Ureter (tissue), 1 donor: Measurements from ENCODE around the gene DKK3. TPM values are rescaled to one million over a fixed set of nuclear protein-coding genes. Genes with fewer than 3 reads are reported as not detected.

ENCODE experiments used
- DNase-seq: peaks from one replicate; pipeline ENCODE4 v3.0.0-alpha.2; 2020; ENCODE audit warnings: low spot score
- total RNA-seq: library from RNA; stranded (reverse); gene quantifications from one replicate; pipeline ENCODE4 v1.2.4, GENCODE V29; 2023
- donor health status: DM: yes; HTN: yes; CAD: no.

DKK3 gene
- total RNA-seq, 1 donor from 2014 or later = 74.6 TPM

GRCh38 chr11:11946180-11946579, 62.2 kb downstream of the DKK3 start:
- DNase-seq = no peak

- no peak for DNase-seq
Measured at GRCh38 chr11:11944444-11944843, 64.0 kb downstream of the DKK3 start.

GRCh38 chr11:11942668-11943067, 65.8 kb downstream of the DKK3 start:
- DNase-seq = no peak

- DNase-seq = no peak
Measured at GRCh38 chr11:11940551-11940950, 67.9 kb downstream of the DKK3 start.

- no peak for DNase-seq
Measured at GRCh38 chr11:11937957-11938356, 70.5 kb downstream of the DKK3 start.

GRCh38 chr11:11937433-11937832, 71.0 kb downstream of the DKK3 start:
- DNase-seq = no peak

- DNase-seq = no peak
Measured at GRCh38 chr11:11935536-11935935, 72.9 kb downstream of the DKK3 start.

- no peak for DNase-seq
Measured at GRCh38 chr11:11931461-11932055, 76.9 kb downstream of the DKK3 start.

- DNase-seq = no peak
Measured at GRCh38 chr11:11929920-11930319, 78.5 kb downstream of the DKK3 start.

- no peak for DNase-seq
Measured at GRCh38 chr11:11923828-11924227, 84.6 kb downstream of the DKK3 start.

- no peak for DNase-seq
Measured at GRCh38 chr11:11916981-11917399, 91.4 kb downstream of the DKK3 start.

- DNase-seq = no peak
Measured at GRCh38 chr11:11915625-11916024, 92.8 kb downstream of the DKK3 start.

GRCh38 chr11:11913395-11913794, 95.0 kb downstream of the DKK3 start:
- no peak for DNase-seq

Other genes starting within 250 kb of the DKK3 start
- gene USP47, start 166.7 kb downstream of the DKK3 start, total RNA-seq = 81.0 TPM
- gene MICAL2, start 102.0 kb upstream of the DKK3 start, total RNA-seq = 215 TPM